ENCODE data around the gene PSG6. TPM values are rescaled to one million over a fixed set of nuclear protein-coding genes. Genes with fewer than 3 reads are reported as not detected.
"Not testable (repeated sequence)": the region's sequence is repeated elsewhere in the genome, so short reads cannot be mapped to it uniquely, and the experiment has no call there.

PSG6 gene
- total and polyA plus RNA-seq, 2 experiments from 2014 or later = not detected

- not testable (repeated sequence) for H3K4me1 ChIP-seq (ENCODE audit: low read depth); H3K27ac ChIP-seq; H3K4me3 ChIP-seq; H3K27me3 ChIP-seq; H3K36me3 ChIP-seq; H3K9me3 ChIP-seq (ENCODE audit: low read depth)
- TF ChIP-seq, protein P1, sequence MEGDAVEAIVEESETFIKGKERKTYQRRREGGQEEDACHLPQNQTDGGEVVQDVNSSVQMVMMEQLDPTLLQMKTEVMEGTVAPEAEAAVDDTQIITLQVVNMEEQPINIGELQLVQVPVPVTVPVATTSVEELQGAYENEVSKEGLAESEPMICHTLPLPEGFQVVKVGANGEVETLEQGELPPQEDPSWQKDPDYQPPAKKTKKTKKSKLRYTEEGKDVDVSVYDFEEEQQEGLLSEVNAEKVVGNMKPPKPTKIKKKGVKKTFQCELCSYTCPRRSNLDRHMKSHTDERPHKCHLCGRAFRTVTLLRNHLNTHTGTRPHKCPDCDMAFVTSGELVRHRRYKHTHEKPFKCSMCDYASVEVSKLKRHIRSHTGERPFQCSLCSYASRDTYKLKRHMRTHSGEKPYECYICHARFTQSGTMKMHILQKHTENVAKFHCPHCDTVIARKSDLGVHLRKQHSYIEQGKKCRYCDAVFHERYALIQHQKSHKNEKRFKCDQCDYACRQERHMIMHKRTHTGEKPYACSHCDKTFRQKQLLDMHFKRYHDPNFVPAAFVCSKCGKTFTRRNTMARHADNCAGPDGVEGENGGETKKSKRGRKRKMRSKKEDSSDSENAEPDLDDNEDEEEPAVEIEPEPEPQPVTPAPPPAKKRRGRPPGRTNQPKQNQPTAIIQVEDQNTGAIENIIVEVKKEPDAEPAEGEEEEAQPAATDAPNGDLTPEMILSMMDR (IDR thresholded peaks at IDR 0.05; ENCODE audit: low read depth, low read length) = peak; percentile 30
- DNase-seq (ENCODE audit: low read depth in 1 of 2, low spot score in 1 of 2) = peak in 1 of 2 donors; percentile 10
These were observed 12.5 kb upstream of the PSG6 start for GRCh38 chr19:42930214-42930613.

- TF ChIP-seq, protein P1 (IDR thresholded peaks at IDR 0.05; ENCODE audit: low read depth, low read length) = no peak
These were observed 11.2 kb upstream of the PSG6 start for GRCh38 chr19:42928896-42929295.

DNA sequence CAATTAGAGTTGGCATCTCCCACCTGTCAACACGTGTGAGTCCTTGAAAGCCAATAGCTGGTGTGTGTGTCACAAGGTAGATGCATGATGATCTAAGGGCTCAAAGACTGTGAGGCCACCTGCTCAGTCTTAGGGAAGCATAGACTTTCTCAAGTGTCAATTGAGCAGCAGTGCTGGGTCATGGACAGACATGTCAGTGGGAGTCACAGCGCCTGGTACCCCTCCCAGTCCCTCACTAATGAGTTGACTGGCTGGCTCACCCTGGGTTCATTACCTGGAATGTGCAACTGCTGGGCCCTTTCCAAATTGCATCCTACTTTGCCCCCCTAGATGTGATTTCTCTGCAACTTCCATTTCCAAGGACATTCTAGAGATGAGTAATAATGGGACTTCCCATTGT is 9.1 kb upstream of the PSG6 start:
- no peaks in the 10 kb centered on the region for H3K36me3 ChIP-seq
- H3K9me3 ChIP-seq (ENCODE audit: low read depth) = no peaks in the 10 kb centered on the region
- H3K27me3 ChIP-seq = no peaks in the 10 kb centered on the region
- DNase-seq (ENCODE audit: low read depth in 1 of 2, low spot score in 1 of 2) = no peak
- TF ChIP-seq, protein P1 (IDR thresholded peaks at IDR 0.05; ENCODE audit: low read depth, low read length) = no peak
- no peak overlapping the region for H3K27ac ChIP-seq
- H3K4me1 ChIP-seq (ENCODE audit: low read depth) = no peaks in the 10 kb centered on the region
- no peak overlapping the region for H3K4me3 ChIP-seq

More at GRCh38 chr19:42928896-42929295, 11.2 kb upstream of the PSG6 start:
- H3K27ac ChIP-seq = no peak overlapping the region
- H3K9me3 ChIP-seq (ENCODE audit: low read depth) = no peaks in the 10 kb centered on the region
- DNase-seq (ENCODE audit: low read depth in 1 of 2, low spot score in 1 of 2) = no peak
- no peaks in the 10 kb centered on the region for H3K27me3 ChIP-seq
- H3K36me3 ChIP-seq = no peaks in the 10 kb centered on the region
- H3K4me1 ChIP-seq (ENCODE audit: low read depth) = no peaks in the 10 kb centered on the region
- no peak overlapping the region for H3K4me3 ChIP-seq

DNA sequence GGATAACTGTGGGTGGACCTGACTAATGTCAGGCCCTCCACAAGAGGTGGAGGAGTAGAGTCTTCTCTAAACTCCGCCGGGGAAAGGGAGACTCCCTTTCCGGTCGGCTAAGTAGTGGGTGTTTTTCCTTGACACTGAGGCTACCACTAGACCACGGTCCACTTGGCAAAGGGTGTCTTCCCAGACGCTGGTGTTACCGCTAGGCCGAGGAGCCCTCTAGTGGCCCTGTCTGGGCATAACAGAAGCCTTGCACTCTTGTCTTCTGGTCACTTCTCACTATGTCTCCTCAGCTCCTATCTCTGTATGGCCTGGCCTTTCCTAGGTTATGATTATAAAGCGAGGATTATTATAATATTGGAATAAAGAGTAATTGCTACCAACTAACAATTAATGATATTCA is 5.4 kb upstream of the PSG6 start:
- not testable (repeated sequence) for H3K4me3 ChIP-seq; H3K36me3 ChIP-seq; H3K27ac ChIP-seq; H3K4me1 ChIP-seq (ENCODE audit: low read depth); H3K27me3 ChIP-seq; H3K9me3 ChIP-seq (ENCODE audit: low read depth)
- peak in 1 of 2 donors; percentile 57 for DNase-seq (ENCODE audit: low read depth in 1 of 2, low spot score in 1 of 2)
- TF ChIP-seq, protein P1 (IDR thresholded peaks at IDR 0.05; ENCODE audit: low read depth, low read length) = peak; percentile 63

GRCh38 chr19:42920971-42921370 is 3.3 kb upstream of the PSG6 start:
- not testable (repeated sequence) for H3K4me3 ChIP-seq; H3K9me3 ChIP-seq (ENCODE audit: low read depth); H3K27ac ChIP-seq; DNase-seq (ENCODE audit: low read depth in 1 of 2, low spot score in 1 of 2); H3K4me1 ChIP-seq (ENCODE audit: low read depth); H3K27me3 ChIP-seq; H3K36me3 ChIP-seq

GRCh38 chr19:42919757-42920079 is 2.0 kb upstream of the PSG6 start:
- DNase-seq (ENCODE audit: low read depth in 1 of 2, low spot score in 1 of 2) = no peak
- Histone ChIP-seq H3K36me3 (no peaks in the 10 kb centered on the region), H3K9me3 (ENCODE audit: low read depth) (no peaks in the 10 kb centered on the region), H3K4me3 (no peak overlapping the region), H3K27me3 (no peaks in the 10 kb centered on the region), H3K27ac (no peak overlapping the region), H3K4me1 (ENCODE audit: low read depth) (no peaks in the 10 kb centered on the region)
- TF ChIP-seq, protein P1 (IDR thresholded peaks at IDR 0.05; ENCODE audit: low read depth, low read length) = no peak

All from cardiac muscle cell (in vitro differentiated cells and primary cell).